Measurements from ENCODE around the gene USP27X. TPM values are rescaled to one million over a fixed set of nuclear protein-coding genes. Genes with fewer than 3 reads are reported as not detected.

USP27X gene
- total and polyA plus RNA-seq, 8 donors = 3.4 to 9.2 (median 7.3) TPM

- no peaks in the 10 kb centered on the region for H3K27me3 ChIP-seq
- no peaks in the 10 kb centered on the region for H3K4me1 ChIP-seq
- no peaks in the 10 kb centered on the region for H3K36me3 ChIP-seq
- DNase-seq = no peak
- H3K9me3 ChIP-seq = no peaks in the 10 kb centered on the region
- no peak for ATAC-seq
- H3K27ac ChIP-seq = no peak overlapping the region
- intact Hi-C loops (cut with DNase I) = no loop called here
- no peak overlapping the region for H3K4me3 ChIP-seq
- TF ChIP-seq CTCF (IDR thresholded peaks at IDR 0.05) = no peak
Measured at GRCh38 chrX:49853661-49854060, 25.6 kb upstream of the USP27X start.

GRCh38 chrX:49856819-49857218 is 22.5 kb upstream of the USP27X start:
- ATAC-seq = peak; percentile 87
- DNase-seq = no peak
- H3K27ac ChIP-seq = peak overlapping the region in 1 of 2 donors; percentile 33
- no peaks in the 10 kb centered on the region for H3K9me3 ChIP-seq
- intact Hi-C loops (cut with DNase I) = no loop called here
- TF ChIP-seq CTCF (IDR thresholded peaks at IDR 0.05) = no peak
- H3K36me3 ChIP-seq = no peaks in the 10 kb centered on the region
- no peaks in the 10 kb centered on the region for H3K4me1 ChIP-seq
- H3K4me3 ChIP-seq = no peak overlapping the region
- no peaks in the 10 kb centered on the region for H3K27me3 ChIP-seq

GRCh38 chrX:49858341-49858740 is 20.9 kb upstream of the USP27X start:
- ATAC-seq (no peak), DNase-seq (no peak)
- no peaks in the 10 kb centered on the region for H3K27me3 ChIP-seq
- intact Hi-C loops (cut with DNase I) = no loop called here
- no peak for TF ChIP-seq CTCF (IDR thresholded peaks at IDR 0.05)
- H3K4me3 ChIP-seq = no peak overlapping the region
- no peak overlapping the region for H3K27ac ChIP-seq
- no peaks in the 10 kb centered on the region for H3K36me3 ChIP-seq
- no peaks in the 10 kb centered on the region for H3K4me1 ChIP-seq
- H3K9me3 ChIP-seq = no peaks in the 10 kb centered on the region

GRCh38 chrX:49859491-49859890 is 19.8 kb upstream of the USP27X start:
- ATAC-seq (no peak), DNase-seq (no peak)
- TF ChIP-seq CTCF (IDR thresholded peaks at IDR 0.05) = no peak
- Histone ChIP-seq H3K27ac (no peak overlapping the region), H3K36me3 (no peaks in the 10 kb centered on the region), H3K4me1 (no peaks in the 10 kb centered on the region), H3K9me3 (no peaks in the 10 kb centered on the region), H3K4me3 (no peak overlapping the region), H3K27me3 (no peaks in the 10 kb centered on the region)
- intact Hi-C loops (cut with DNase I) = no loop called here

GRCh38 chrX:49860867-49861535 is 18.3 kb upstream of the USP27X start:
- Histone ChIP-seq H3K4me3 (no peak overlapping the region), H3K9me3 (no peaks in the 10 kb centered on the region), H3K27me3 (no peaks in the 10 kb centered on the region), H3K27ac (no peak overlapping the region), H3K36me3 (no peaks in the 10 kb centered on the region), H3K4me1 (no peaks in the 10 kb centered on the region)
- intact Hi-C loops (cut with DNase I) = no loop called here
- no peak for TF ChIP-seq CTCF (IDR thresholded peaks at IDR 0.05)
- DNase-seq = no peak
- ATAC-seq = no peak
